NCI-H345 (cell line): Measurements from ENCODE around the gene MEGF8.

Source experiments
- DNase-seq: peaks from one replicate; lab custom pipeline; 2025; lab: John Stamatoyannopoulos, UW

Gene MEGF8

DNA sequence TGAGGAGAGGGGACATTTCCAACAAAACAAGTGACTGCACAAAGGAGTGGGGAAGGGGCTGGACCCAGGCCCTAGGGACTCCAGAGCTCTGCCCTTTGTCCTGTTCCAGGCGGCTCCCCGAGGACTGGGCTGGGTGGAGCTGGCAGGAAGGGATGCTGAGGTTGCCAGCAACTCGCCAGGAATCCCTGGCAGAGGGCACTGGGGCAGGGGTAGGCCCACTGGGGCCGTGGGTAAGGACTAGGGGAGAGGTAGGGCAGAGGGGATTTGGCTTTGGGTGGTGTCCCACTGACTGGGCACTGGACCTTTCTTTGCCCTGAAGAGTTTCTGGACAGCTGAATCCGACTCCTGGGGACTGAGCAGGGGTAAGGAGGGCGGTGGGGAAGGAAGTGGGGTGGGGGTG lies 93.9 kb downstream of the MEGF8 start:
- no peak for DNase-seq

DNA sequence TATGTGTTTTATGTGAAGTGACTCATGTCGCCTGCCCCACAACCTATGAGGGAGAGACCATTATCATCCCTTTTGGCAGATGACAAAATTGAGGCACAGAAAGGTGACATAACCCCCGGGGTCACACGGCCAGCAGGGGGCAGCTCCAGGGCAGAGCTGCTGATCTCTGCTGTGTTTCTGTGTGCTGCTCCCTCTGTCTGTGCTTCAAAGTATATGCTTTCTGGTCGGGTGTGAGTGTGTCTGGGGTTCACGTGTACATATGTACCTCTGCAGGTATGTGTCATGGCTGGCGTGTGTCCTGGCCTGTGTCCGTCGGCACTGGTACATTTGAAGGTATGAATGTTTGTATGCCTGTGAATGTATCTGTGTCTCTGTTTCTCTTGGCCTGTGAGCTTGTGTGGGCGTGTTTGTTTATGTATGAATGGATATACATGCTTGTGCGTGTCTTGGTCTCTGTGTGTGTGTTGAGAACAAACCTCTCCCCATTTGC lies 94.7 kb downstream of the MEGF8 start:
- DNase-seq, result no peak

DNA sequence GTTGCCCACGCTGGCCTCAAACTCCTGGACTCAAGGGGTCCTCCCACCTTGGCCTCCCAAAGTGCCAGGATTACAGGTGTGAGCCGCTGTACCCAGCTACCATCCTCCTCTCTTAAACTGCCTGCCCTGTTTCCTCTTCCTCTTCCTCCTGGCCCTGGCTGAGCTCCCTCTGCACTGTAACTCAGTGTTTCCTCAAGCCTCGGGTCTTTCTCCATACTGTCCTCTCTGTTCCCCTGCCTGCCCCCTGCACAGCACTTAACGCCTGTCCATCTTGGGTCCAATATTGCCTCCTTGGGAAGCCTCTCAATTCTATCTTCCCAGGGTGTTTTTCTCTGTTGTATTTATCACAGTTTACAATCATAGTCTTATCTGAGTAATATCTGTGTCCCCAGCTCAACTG lies 95.7 kb downstream of the MEGF8 start:
- DNase-seq, result no peak

DNA sequence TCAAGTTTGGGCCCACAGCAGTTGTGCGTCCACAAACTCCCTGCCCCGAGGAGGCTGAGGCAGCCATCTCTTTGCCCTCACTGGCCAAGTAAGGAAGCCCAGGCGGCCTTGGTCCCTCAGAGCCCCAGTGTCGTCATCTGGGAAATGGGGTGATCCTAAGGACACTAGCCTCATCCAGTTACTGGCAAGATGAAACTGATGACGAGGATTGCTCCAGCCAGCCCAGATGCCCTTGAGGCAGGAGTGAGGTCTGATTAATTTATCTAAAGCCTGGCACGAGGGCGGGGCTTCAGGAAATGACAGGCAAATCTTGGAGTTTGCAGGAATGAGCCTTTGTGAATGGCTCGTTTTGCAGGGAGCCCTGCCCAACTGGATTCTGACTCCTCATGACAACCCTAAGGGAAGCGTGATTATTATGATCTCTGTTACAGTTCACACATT lies 96.2 kb downstream of the MEGF8 start:
- no peak for DNase-seq

DNA sequence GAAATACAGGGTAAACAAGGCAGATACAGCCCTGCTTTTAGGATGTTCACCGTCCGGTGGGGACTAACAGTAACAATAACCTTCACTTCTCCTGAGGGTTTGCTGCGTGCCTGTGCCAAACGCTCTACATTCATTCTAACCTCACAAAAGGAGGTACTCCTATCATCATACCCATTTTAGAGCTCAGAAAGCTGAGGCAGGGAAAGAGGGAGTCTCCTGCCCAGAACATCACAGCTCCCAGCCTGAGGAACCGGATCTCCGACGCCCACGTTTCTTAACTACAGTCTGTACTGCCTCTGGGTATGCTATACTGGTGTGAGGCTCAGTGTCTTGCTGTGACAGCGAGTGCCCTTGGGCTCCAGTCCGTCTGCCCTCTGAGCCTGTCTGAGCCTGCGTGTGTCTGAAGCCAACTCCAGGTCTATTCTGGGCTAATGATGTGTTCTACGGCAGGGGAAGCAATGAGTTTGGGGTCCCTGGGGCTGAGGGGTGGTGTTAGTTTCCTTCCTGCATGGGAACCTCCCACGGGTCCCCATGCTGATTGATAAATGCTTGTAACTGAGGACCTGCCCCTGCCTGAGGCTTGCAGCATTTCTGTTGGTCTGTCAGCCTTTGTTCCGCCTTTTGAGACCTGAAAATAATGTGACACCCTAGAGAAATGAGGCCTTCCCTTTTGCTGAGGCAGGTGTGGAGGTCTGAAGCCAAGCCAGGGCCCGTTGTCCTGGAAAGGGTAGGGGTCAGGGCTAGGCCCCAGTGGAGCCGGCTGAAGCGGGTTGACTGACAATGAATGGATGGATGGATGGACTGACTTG lies 96.9 kb downstream of the MEGF8 start:
- no peak for DNase-seq

DNA sequence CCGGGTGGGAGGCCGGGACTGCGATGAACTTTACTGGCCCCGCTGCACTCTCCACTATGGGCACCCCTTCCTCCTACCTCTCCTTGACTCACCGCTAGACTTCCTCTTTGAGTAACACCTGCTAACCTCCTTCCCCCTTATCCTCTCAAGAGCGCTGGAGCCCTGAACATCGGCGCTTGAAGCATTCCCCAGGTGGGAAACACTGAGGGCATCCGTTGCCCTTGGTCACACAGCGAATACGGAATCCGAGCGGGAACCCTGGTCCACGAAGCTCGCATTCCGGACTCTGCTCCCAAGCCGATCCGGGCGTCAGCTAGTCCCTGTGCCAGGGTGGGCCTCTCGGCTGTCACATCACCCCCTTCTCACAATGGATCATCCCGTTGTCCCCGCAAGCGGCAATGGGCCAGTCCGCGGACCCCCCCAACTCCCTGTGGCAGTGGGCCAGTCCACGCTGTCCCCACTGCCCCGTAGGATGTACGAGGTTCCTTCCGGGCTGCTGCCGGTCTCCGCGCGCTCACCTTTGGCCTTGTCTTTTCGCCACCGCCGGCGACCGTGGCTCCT lies 97.5 kb downstream of the MEGF8 start:
- peak; percentile 29 for DNase-seq

DNA sequence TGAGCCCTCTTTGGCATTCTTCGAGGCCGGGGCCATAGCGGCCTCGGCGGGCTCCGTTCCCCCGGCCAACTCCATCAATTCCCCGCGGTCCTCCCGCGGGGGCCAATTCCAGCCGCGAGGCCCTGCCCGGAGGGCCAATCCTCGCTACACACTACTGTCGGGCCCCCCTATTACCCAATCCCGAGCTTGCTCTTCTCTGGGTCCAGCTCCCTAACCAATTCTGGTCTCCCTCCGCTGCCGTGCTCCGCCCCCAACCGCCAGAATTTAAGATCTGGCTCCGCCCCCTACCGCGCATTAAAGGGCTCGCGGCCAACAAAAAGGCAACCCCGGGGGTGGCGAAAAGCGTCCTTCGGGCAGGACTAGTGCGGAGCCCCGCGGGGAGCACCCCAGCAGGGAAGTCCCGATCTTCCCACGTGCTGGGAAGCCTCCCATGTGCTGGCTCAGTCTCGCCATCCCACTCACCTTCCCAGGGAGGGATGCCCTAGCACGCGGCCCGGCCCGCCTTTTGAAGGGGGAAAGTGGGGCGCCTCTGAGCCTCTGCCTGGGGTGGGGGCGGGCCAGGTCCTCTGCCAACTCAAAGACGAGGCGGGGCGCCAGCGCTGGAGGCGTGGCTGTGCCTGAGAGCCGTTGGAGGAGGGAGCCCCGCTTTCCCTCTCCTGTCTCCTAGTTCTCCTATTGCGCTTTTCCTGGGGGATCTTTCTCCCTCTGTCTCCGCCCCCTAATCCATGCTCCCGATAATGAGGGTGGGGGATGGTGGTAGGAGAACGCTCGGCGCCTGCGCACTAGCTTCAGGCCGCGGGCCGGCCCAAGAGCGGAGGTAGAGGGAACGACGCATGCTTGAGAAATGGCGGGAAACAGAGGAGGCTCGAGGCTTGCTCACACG lies 98.3 kb downstream of the MEGF8 start:
- DNase-seq, result peak; percentile 87

DNA sequence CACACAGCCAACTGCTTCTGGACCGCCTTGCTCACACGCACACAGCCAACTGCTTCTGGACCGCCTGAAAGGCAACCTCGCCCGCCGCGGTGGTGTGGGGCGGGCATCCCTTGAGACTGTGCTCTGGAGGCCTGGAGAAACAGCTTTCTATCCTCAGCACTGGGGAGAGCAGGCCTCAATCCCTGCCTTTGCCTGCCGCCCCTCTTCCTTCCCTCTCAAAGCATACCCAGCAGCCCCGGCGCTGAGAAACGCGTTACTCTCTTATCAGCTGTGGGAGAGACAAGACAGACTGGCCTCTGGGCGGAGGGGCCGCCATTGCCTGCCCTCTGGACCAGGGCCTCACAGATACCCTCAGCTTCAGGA lies 98.9 kb downstream of the MEGF8 start:
- no peak for DNase-seq

DNA sequence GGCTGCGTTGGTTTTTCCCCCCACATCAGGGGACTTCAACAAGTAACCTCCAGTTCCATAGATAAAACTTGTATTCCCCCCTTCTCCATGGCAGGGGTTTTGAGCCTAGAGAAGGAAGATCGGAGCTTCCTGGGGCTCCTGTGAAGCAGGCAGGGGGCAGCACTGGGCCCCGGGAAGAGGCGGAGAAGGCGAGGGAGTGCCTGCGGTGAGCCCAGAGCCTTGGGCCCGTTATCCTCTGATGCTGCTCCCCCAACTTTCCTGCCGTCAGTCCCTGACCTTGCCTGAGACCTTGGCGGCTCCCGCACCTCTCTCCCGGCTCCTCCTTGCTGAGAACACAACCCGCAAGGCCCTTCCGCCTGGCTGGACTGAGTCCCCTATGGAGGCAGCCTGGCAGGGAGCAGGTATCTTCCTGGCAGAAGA lies 99.3 kb downstream of the MEGF8 start:
- no peak for DNase-seq

DNA sequence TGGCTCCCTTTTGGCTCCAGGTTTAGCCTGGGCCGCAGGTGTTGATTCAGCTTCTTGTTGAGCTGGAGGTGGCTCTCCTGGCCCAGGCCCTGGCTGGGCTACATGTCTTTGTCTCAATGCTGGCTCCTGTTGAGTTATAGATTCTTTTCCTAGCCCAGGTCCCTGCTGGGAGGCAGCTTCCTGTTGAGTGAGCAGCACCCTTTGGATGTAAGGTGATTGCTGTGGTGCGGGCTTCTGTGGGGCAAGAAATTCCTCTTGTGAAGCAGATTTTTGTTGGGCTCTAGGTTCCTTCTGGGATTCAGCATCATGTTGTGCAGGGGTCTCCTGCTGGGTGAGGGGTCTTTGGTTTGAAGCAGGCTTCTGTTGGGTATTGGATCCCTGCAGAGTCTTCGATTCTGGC lies 101.2 kb downstream of the MEGF8 start:
- DNase-seq, result peak; percentile 85

DNA sequence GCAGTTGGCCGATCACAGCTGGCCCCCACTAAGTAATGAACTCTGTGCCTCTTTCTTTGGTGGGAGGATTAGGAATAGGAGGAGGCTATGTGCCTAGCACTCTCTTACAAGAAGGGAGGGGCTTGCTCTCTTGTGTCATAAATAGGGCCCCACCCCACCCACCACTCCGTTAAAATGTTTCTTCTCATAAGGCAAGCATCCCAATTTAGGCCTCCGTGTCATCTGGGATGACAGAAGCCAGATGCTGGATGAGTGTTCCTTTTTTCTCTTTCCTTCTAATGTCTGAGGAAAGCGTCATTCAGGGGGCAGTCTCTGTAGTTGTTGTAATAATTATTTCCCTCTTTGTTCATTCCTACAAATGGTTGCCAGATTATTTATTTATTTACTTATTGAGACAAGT lies 101.9 kb downstream of the MEGF8 start, which contains the start of gene LIPE:
TSS of gene LIPE (minus strand) at position 76 of the 400 bp plus-strand sequence. CDS start 239 bp downstream, outside the sequence.
- no peak for DNase-seq
